ENCODE data around the gene RRP8. TPM values are rescaled to one million over a fixed set of nuclear protein-coding genes. Genes with fewer than 3 reads are reported as not detected.

The RRP8 gene
- total and polyA plus RNA-seq, 9 of the 15 experiments (the other 6 are each of a cell fraction or from before 2014, with no cell fraction given) = 5.7 to 47.3 (median 32.6) TPM

- TF ChIP-seq JUND (IDR thresholded peaks at IDR 0.05; ENCODE audit: borderline replicate concordance, low read depth, low read length) = peak; percentile 98
- peak; percentile 94; the same call in 2 of the 3 replicates for TF ChIP-seq JUND (tag; IDR thresholded peaks at IDR 0.05; ENCODE audit: borderline replicate concordance, low read depth, low read length)
- TF ChIP-seq ZNF197 (CRISPR knock-in tag; IDR thresholded peaks at IDR 0.05; ENCODE audit: low read depth) = 0 out of 2 replicates have a peak, but pooled peaks have one; percentile 72
- TF ChIP-seq, protein P1, sequence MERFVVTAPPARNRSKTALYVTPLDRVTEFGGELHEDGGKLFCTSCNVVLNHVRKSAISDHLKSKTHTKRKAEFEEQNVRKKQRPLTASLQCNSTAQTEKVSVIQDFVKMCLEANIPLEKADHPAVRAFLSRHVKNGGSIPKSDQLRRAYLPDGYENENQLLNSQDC (CRISPR knock-in tag; IDR thresholded peaks at IDR 0.05) = no peak
- TF ChIP-seq GABPB1 (CRISPR knock-in tag; IDR thresholded peaks at IDR 0.05) = peak; percentile 77; the same call in 1 of the 2 replicates
- no peak for TF ChIP-seq EGR1 (conservative IDR thresholded peaks at IDR 0.05)
- TF ChIP-seq POLR2A (conservative IDR thresholded peaks at IDR 0.05) = peak; percentile 51; the same call in 1 of the 2 replicates
- TF ChIP-seq CBX8 (IDR thresholded peaks at IDR 0.05; ENCODE audit: borderline replicate concordance, extremely low read depth, low read depth, low read length, poor library complexity, severe bottlenecking) = no peak
- no peak for TF ChIP-seq HNRNPUL1 (IDR thresholded peaks at IDR 0.05; ENCODE audit: low read length)
- TF ChIP-seq ATF4 (CRISPR knock-in tag; IDR thresholded peaks at IDR 0.05) = no peak
Observed at GRCh38 chr11:6606471-6607189, 3.2 kb upstream of the RRP8 start (continued).

All from K562 (cell line).